Sigmoid colon (tissue), 4 donors: ENCODE measurements around the gene PLCL1.

Source experiments
- CTCF ChIP-seq, 4 experiments: fragments of 450-650 bp in 3 of 4; fragments of 200-600 bp in 1 of 4; IDR thresholded peaks; one replicate each; pipeline ENCODE4 v1.5.1; 2016 to 2019; ENCODE audit warnings: antibody characterized with exemption in 4 of 4, mild to moderate bottlenecking in 3 of 4, moderate library complexity in 2 of 4
- EP300 ChIP-seq, 4 donors: sonication (generic); formaldehyde crosslinking; IDR thresholded peaks; one replicate each; pipeline ENCODE4 v1.6.1; 2017; ENCODE audit warnings: antibody characterized with exemption in 4 of 4
- POLR2AphosphoS5 ChIP-seq, 4 donors: sonication (generic); formaldehyde crosslinking; IDR thresholded peaks; one replicate each; pipeline ENCODE4 v1.6.1; 2017; ENCODE audit warnings: antibody characterized with exemption in 4 of 4

DNA sequence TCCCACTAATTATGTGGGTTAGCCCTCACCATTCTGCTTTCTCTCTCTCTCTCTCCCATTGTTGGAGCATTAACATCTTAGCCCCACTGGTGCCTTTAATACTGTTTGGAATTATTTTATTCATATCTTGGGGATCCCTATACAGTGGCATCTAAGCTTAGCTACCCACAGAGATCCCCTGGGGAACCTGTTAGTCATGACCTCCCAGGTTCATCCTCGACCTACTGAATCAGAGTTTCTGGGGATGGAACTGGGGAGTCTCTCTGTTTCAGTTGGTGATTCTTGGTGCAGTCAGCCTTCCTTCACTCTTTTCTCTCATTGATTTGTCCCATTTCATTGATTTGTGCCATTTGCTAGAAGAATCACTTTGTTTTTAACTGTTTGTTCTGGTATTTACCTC lies 137.3 kb downstream of the PLCL1 start:
- TF ChIP-seq POLR2AphosphoS5 (IDR thresholded peaks at IDR 0.05): no peak
- TF ChIP-seq CTCF (IDR thresholded peaks at IDR 0.05): no peak
- TF ChIP-seq EP300 (IDR thresholded peaks at IDR 0.05): no peak
